ENCODE data around the gene LIN7B. TPM values are rescaled to one million over a fixed set of nuclear protein-coding genes. Genes with fewer than 3 reads are reported as not detected.

LIN7B gene
- total and polyA plus RNA-seq, 4 donors: 20.7 to 62.7 (median 40.1) TPM

- Histone ChIP-seq H3K9me3 (ENCODE audit: control insufficient read depth, insufficient read depth, low read length) (no peaks in the 10 kb centered on the region), H3K27ac (ENCODE audit: low read depth, low read length) (no peak overlapping the region), H3K36me3 (ENCODE audit: control insufficient read depth, insufficient read depth, low read length) (peaks cover 71% of the 10 kb centered on the region), H3K27me3 (ENCODE audit: control insufficient read depth, insufficient read depth, low read length) (no peaks in the 10 kb centered on the region), H3K4me3 (ENCODE audit: low read depth, low read length) (no peak overlapping the region), H3K4me1 (ENCODE audit: control insufficient read depth, insufficient read depth, low read length) (peaks cover 2% of the 10 kb centered on the region)
- DNase-seq (ENCODE audit: low read depth in 4 of 6, low spot score in 6 of 6): no peak
- WGBS (ENCODE audit: insufficient coverage): 95% methylated on average over 89 of the region's 93 CpGs
Measured at GRCh38 chr19:49107625-49108459, 6.3 kb upstream of the LIN7B start.

DNA sequence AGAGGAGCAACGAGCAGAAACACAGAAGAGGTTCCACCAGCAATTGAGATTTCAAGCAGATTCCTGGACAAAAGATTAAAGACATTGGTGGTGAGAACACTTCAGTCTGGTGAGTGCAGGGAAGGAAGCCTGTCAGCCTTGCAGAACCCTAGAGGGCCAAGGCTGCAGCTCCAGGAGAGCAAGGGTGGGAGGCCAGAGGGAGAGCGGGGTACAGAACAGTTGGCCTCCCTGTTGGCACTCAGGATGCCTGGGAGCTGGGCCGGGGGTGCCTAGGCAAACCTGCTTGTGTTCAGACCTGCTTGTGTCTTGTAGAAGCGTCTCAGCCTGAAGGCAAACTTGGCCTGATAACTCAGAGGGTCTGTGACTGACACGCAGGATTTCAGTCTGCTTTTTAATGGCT lies 5.1 kb upstream of the LIN7B start:
- Histone ChIP-seq H3K36me3 (ENCODE audit: control insufficient read depth, insufficient read depth, low read length) (peaks cover 58% of the 10 kb centered on the region), H3K27ac (ENCODE audit: low read depth, low read length) (no peak overlapping the region), H3K4me1 (ENCODE audit: control insufficient read depth, insufficient read depth, low read length) (peaks cover 13% of the 10 kb centered on the region), H3K4me3 (ENCODE audit: low read depth, low read length) (no peak overlapping the region), H3K9me3 (ENCODE audit: control insufficient read depth, insufficient read depth, low read length) (no peaks in the 10 kb centered on the region), H3K27me3 (ENCODE audit: control insufficient read depth, insufficient read depth, low read length) (no peaks in the 10 kb centered on the region)
- no peak for DNase-seq (ENCODE audit: low read depth in 4 of 6, low spot score in 6 of 6)
- WGBS (ENCODE audit: insufficient coverage): 89% methylated on average over 4 of the region's 5 CpGs

GRCh38 chr19:49109569-49110233 lies 4.5 kb upstream of the LIN7B start:
- WGBS (ENCODE audit: insufficient coverage): 87% methylated on average over 4 of the region's 8 CpGs
- no peak overlapping the region for H3K27ac ChIP-seq (ENCODE audit: low read depth, low read length)
- DNase-seq (ENCODE audit: low read depth in 4 of 6, low spot score in 6 of 6): no peak

GRCh38 chr19:49110567-49110966 lies 3.6 kb upstream of the LIN7B start:
- Histone ChIP-seq H3K4me3 (ENCODE audit: low read depth, low read length) (no peak overlapping the region), H3K9me3 (ENCODE audit: control insufficient read depth, insufficient read depth, low read length) (no peaks in the 10 kb centered on the region), H3K4me1 (ENCODE audit: control insufficient read depth, insufficient read depth, low read length) (peaks cover 21% of the 10 kb centered on the region), H3K36me3 (ENCODE audit: control insufficient read depth, insufficient read depth, low read length) (peaks cover 43% of the 10 kb centered on the region), H3K27me3 (ENCODE audit: control insufficient read depth, insufficient read depth, low read length) (no peaks in the 10 kb centered on the region), H3K27ac (ENCODE audit: low read depth, low read length) (no peak overlapping the region)
- whole genome bisulfite sequencing (ENCODE audit: insufficient coverage): no CpG with 5 or more reads among the region's 3 CpGs
- no peak for DNase-seq (ENCODE audit: low read depth in 4 of 6, low spot score in 6 of 6)

More at GRCh38 chr19:49109569-49110233, 4.5 kb upstream of the LIN7B start:
- Histone ChIP-seq H3K4me3 (ENCODE audit: low read depth, low read length) (no peak overlapping the region), H3K36me3 (ENCODE audit: control insufficient read depth, insufficient read depth, low read length) (peaks cover 52% of the 10 kb centered on the region), H3K9me3 (ENCODE audit: control insufficient read depth, insufficient read depth, low read length) (no peaks in the 10 kb centered on the region), H3K27me3 (ENCODE audit: control insufficient read depth, insufficient read depth, low read length) (no peaks in the 10 kb centered on the region), H3K4me1 (ENCODE audit: control insufficient read depth, insufficient read depth, low read length) (peaks cover 13% of the 10 kb centered on the region)

DNA sequence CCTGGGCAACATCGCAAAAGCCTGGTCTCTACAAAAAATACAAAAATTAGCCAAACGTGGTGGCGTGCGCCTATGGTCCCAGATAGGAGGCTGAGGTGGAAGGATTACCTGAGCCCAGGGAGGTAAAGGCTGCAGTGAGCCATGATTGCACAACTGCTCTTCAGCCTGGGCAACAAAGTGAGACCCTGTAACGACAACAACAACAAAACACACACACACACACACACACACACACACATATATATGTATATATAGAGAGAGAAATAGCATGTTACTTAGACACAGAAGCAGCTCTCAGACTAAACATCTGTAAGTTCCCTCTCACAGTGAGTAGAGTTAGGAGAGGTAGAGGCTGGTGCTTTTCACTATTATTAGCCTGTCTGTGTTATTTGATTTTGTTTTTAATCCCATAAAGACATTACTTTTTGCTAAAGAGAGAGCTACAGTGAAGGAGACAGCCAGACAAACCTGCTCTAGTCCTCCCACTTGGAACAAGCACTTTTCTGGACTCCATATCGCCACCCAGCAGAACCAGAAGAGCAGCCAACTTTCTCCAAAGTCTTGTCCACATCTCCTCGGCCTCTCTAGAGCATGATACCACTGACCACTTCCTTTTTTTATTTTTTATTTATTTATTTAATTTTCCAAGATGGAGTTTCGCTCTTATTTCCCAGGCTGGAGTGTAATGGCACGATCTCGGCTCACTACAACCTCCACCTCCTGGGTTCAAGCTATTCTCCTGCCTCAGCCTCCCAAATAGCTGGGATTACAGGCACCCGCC lies 2.8 kb upstream of the LIN7B start:
- Histone ChIP-seq H3K27ac (ENCODE audit: low read depth, low read length) (no peak overlapping the region), H3K36me3 (ENCODE audit: control insufficient read depth, insufficient read depth, low read length) (peaks cover 45% of the 10 kb centered on the region), H3K4me1 (ENCODE audit: control insufficient read depth, insufficient read depth, low read length) (peaks cover 22% of the 10 kb centered on the region), H3K27me3 (ENCODE audit: control insufficient read depth, insufficient read depth, low read length) (no peaks in the 10 kb centered on the region), H3K4me3 (ENCODE audit: low read depth, low read length) (no peak overlapping the region), H3K9me3 (ENCODE audit: control insufficient read depth, insufficient read depth, low read length) (no peaks in the 10 kb centered on the region)
- DNase-seq (ENCODE audit: low read depth in 4 of 6, low spot score in 6 of 6): no peak
- 87% methylated on average over 3 of the region's 11 CpGs for WGBS (ENCODE audit: insufficient coverage)

DNA sequence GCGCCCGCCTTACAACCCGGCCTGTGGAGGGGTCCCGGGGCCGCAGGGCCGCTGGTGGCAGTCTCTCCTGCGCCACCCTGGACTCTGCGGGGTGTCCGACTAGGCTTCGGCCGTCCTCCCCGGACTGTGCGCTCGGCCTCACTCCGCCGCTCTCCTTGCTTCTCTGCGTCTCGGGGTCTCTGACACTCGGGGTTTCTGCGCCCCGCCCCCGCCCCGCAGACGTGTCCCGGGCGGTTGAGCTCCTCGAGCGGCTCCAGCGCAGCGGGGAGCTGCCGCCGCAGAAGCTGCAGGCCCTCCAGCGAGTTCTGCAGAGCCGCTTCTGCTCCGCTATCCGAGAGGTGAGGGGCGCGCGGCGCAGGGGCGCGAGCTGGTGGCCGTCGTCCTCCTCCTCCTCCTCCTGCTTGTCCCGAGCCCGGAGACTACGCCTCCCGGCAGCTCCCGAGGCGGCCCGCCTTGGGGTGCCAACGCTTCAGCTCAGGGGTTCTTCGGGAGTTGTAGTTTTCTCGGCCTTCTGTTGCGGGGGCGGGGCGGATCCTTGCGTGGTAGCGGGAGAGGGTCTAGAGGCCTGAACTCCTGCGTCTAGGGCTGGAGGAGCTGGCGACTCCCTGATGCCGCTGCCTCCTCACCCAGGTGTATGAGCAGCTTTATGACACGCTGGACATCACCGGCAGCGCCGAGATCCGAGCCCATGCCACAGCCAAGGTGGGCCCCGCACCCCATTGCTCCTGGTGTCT lies 627 bp downstream of the LIN7B start:
- Histone ChIP-seq H3K27me3 (ENCODE audit: control insufficient read depth, insufficient read depth, low read length) (peaks cover 2% of the 10 kb centered on the region), H3K9me3 (ENCODE audit: control insufficient read depth, insufficient read depth, low read length) (no peaks in the 10 kb centered on the region), H3K4me1 (ENCODE audit: control insufficient read depth, insufficient read depth, low read length) (peaks cover 43% of the 10 kb centered on the region), H3K27ac (ENCODE audit: low read depth, low read length) (peak overlapping the region; percentile 65), H3K36me3 (ENCODE audit: control insufficient read depth, insufficient read depth, low read length) (peaks cover 24% of the 10 kb centered on the region), H3K4me3 (ENCODE audit: low read depth, low read length) (peak overlapping the region; percentile 70)
- DNase-seq (ENCODE audit: low read depth in 4 of 6, low spot score in 6 of 6): peak in 3 of 6 donors; percentile 73 to 96 (median 94)
- WGBS (ENCODE audit: insufficient coverage): 3% methylated on average over 57 of the region's 68 CpGs

DNA sequence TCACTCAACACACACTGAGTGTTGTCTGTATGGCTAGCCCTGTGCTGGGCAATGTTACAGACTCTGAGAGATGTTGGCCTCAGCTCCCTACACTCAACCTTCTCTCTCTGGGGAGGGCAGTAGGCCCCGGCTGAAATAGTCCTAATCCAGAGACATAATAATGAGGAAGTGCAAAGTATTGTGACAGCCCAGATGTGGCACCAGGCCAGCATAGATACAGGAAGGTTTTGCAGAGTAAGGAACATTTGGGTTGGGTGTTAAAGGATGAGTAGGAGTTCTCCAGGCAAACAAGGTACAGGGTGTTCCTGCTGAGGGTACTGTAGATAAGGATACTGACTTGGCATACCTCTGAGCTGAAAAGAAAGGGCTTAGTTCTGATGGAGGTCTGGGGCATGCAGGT lies 2.4 kb downstream of the LIN7B start:
- H3K27ac ChIP-seq (ENCODE audit: low read depth, low read length): no peak overlapping the region
- H3K36me3 ChIP-seq (ENCODE audit: control insufficient read depth, insufficient read depth, low read length): peaks cover 22% of the 10 kb centered on the region
- no CpG with 5 or more reads among the region's 1 CpG for WGBS (ENCODE audit: insufficient coverage)
- H3K9me3 ChIP-seq (ENCODE audit: control insufficient read depth, insufficient read depth, low read length): no peaks in the 10 kb centered on the region
- no peak overlapping the region for H3K4me3 ChIP-seq (ENCODE audit: low read depth, low read length)
- peaks cover 55% of the 10 kb centered on the region for H3K4me1 ChIP-seq (ENCODE audit: control insufficient read depth, insufficient read depth, low read length)
- peaks cover 5% of the 10 kb centered on the region for H3K27me3 ChIP-seq (ENCODE audit: control insufficient read depth, insufficient read depth, low read length)
- DNase-seq (ENCODE audit: low read depth in 4 of 6, low spot score in 6 of 6): no peak

- H3K9me3 ChIP-seq (ENCODE audit: control insufficient read depth, insufficient read depth, low read length): no peaks in the 10 kb centered on the region
- H3K4me3 ChIP-seq (ENCODE audit: low read depth, low read length): peak overlapping the region; percentile 71
- H3K4me1 ChIP-seq (ENCODE audit: control insufficient read depth, insufficient read depth, low read length): peaks cover 52% of the 10 kb centered on the region
- peak overlapping the region; percentile 93 for H3K27ac ChIP-seq (ENCODE audit: low read depth, low read length)
- H3K27me3 ChIP-seq (ENCODE audit: control insufficient read depth, insufficient read depth, low read length): peaks cover 5% of the 10 kb centered on the region
- DNase-seq (ENCODE audit: low read depth in 4 of 6, low spot score in 6 of 6): no peak
- WGBS (ENCODE audit: insufficient coverage): 74% methylated on average over 23 of the region's 26 CpGs
- peaks cover 18% of the 10 kb centered on the region for H3K36me3 ChIP-seq (ENCODE audit: control insufficient read depth, insufficient read depth, low read length)
Measured at GRCh38 chr19:49117677-49118564, 3.8 kb downstream of the LIN7B start.

Data from spinal cord (tissue), 10 donors.